GM12892 (cell line): ENCODE results near the gene GALNT9.

Source experiments
- POLR2A ChIP-seq: IDR thresholded peaks from 2 replicates; pipeline ENCODE4 v1.6.1; 2011; ENCODE audit warnings: low read depth, low read length, control low read depth
- POLR2AphosphoS5 ChIP-seq: IDR thresholded peaks from 2 replicates; pipeline ENCODE4 v1.6.1; 2011; ENCODE audit warnings: low read depth, low read length, control low read depth
- TAF1 ChIP-seq: IDR thresholded peaks from 2 replicates; pipeline ENCODE4 v1.6.1; 2011; ENCODE audit warnings: low read depth, mild to moderate bottlenecking, control low read depth, low read length, borderline replicate concordance

GRCh38 chr12:132276066-132276826, 53.1 kb downstream of the GALNT9 start:
- TF ChIP-seq POLR2A, result no peak
- no peak for TF ChIP-seq POLR2AphosphoS5
- TF ChIP-seq TAF1, result no peak
